HepG2 (cell line): ENCODE measurements around the gene TIMP3. TPM values are rescaled to one million over a fixed set of nuclear protein-coding genes. Genes with fewer than 3 reads are reported as not detected.
A peak's percentile ranks its signal among the peaks of the same experiment; 100 is the strongest.

ENCODE experiments used
- CEBPG ChIP-seq: IDR thresholded peaks from 2 replicates; pipeline ENCODE4 v1.6.1; 2016
- GATA4 ChIP-seq: sonication (generic); IDR thresholded peaks from 2 replicates; pipeline ENCODE4 v1.6.1; 2016; ENCODE audit warnings: antibody characterized with exemption, low read depth, borderline replicate concordance
- GTF2F1 ChIP-seq: fragments of 150-350 bp; IDR thresholded peaks from 2 replicates; pipeline ENCODE4 v1.6.1; 2014; ENCODE audit warnings: low read length
- HNRNPH1 ChIP-seq: fragments of 200-400 bp; formaldehyde crosslinking; optimal IDR thresholded peaks from 2 replicates; pipeline ENCODE3; 2017; ENCODE audit warnings: mild to moderate bottlenecking, low read depth, low read length
- KDM6A ChIP-seq: IDR thresholded peaks from 2 replicates; pipeline ENCODE4 v1.6.1; 2016; ENCODE audit warnings: low read depth
- NFYB ChIP-seq: sonication (generic); formaldehyde crosslinking; IDR thresholded peaks from 2 replicates; pipeline ENCODE4 v1.4.0; 2020; ENCODE audit warnings: missing genetic modification reagents
- SRF ChIP-seq: IDR thresholded peaks from 2 replicates; pipeline ENCODE4 v1.6.1; 2011; ENCODE audit warnings: mild to moderate bottlenecking, low read depth, low read length, moderate library complexity
- ZBTB21 ChIP-seq: sonication (generic); formaldehyde crosslinking; IDR thresholded peaks from 2 replicates; pipeline ENCODE4 v1.4.0; 2020; ENCODE audit warnings: missing genetic modification reagents
- ZNF20 ChIP-seq: sonication (generic); formaldehyde crosslinking; IDR thresholded peaks from 2 replicates; pipeline ENCODE4 v1.4.0; 2020; ENCODE audit warnings: mild to moderate bottlenecking, moderate library complexity, missing genetic modification reagents
- ZNF230 ChIP-seq: sonication (generic); formaldehyde crosslinking; IDR thresholded peaks from 2 replicates; pipeline ENCODE4 v1.4.0; 2020; ENCODE audit warnings: mild to moderate bottlenecking, missing genetic modification reagents
- ZNF773 ChIP-seq: sonication (generic); formaldehyde crosslinking; IDR thresholded peaks from 2 replicates; pipeline ENCODE4 v1.4.0; 2020; ENCODE audit warnings: missing genetic modification reagents, borderline replicate concordance
- polyA plus RNA-seq, 8 experiments: library from polyadenylated mRNA; depleted of rRNA in 3 of 8; stranded (reverse) in 7 of 8; unstranded in 1 of 8; fragments of >200 nt; fragmentation: Illumina TruSeq in 4 of 8; extraction: Trizol in 4 of 8; gene quantifications; 2 replicates each; pipeline versions ENCODE4 v1.2.1 to v1.2.3, GENCODE V29; 2011 to 2016; ENCODE audit warnings: low read depth in 4 of 8, missing spikeins in 1 of 8, mixed read lengths in 1 of 8; ENCODE audit not compliant: insufficient read depth in 1 of 8
- total RNA-seq, 5 experiments: library from RNA; depleted of rRNA; stranded (reverse); fragments of >200 nt; fragmentation: Illumina TruSeq; extraction: Trizol; gene quantifications; 2 replicates each; pipeline ENCODE4 v1.2.3, GENCODE V29; 2016; ENCODE audit warnings: low read depth in 1 of 5
- TF ChIP-seq, protein P1 (sequence below): IDR thresholded peaks from 2 replicates; pipeline ENCODE4 v1.6.1; 2016
- TF ChIP-seq, protein P2 (sequence below): sonication (generic); formaldehyde crosslinking; IDR thresholded peaks from 2 replicates; pipeline ENCODE4 v1.4.0; 2020; ENCODE audit warnings: missing genetic modification reagents, low read depth, mild to moderate bottlenecking, borderline replicate concordance
- TF ChIP-seq, protein P3 (sequence below), 2 experiments: IDR thresholded peaks; 2 replicates each; pipeline ENCODE4 v1.6.1; 2011 to 2012; ENCODE audit warnings: low read length in 2 of 2, borderline replicate concordance in 1 of 2, low read depth in 1 of 2, mild to moderate bottlenecking in 1 of 2, moderate library complexity in 1 of 2
- TF ChIP-seq, protein P4 (sequence below): fragments of 450-650 bp; IDR thresholded peaks from 2 replicates; pipeline ENCODE4 v1.6.1; 2017
- TF ChIP-seq, protein P5 (sequence below): sonication (generic); formaldehyde crosslinking; IDR thresholded peaks from 2 replicates; pipeline ENCODE4 v1.4.0; 2020; ENCODE audit warnings: mild to moderate bottlenecking, missing genetic modification reagents
- TF ChIP-seq, protein P6 (sequence below): sonication (generic); formaldehyde crosslinking; IDR thresholded peaks from 2 replicates; pipeline ENCODE4 v1.5.0; 2020; ENCODE audit warnings: missing genetic modification reagents, mild to moderate bottlenecking, borderline replicate concordance
- TF ChIP-seq, protein P7 (sequence below): sonication (generic); formaldehyde crosslinking; IDR thresholded peaks from 2 replicates; pipeline ENCODE4 v1.4.0; 2020; ENCODE audit warnings: mild to moderate bottlenecking, missing genetic modification reagents

The TIMP3 gene
- total and polyA plus RNA-seq, 2 of the 13 experiments (the other 11 are each of a cell fraction or from before 2014, with no cell fraction given): 57.3 to 86.6 TPM

DNA sequence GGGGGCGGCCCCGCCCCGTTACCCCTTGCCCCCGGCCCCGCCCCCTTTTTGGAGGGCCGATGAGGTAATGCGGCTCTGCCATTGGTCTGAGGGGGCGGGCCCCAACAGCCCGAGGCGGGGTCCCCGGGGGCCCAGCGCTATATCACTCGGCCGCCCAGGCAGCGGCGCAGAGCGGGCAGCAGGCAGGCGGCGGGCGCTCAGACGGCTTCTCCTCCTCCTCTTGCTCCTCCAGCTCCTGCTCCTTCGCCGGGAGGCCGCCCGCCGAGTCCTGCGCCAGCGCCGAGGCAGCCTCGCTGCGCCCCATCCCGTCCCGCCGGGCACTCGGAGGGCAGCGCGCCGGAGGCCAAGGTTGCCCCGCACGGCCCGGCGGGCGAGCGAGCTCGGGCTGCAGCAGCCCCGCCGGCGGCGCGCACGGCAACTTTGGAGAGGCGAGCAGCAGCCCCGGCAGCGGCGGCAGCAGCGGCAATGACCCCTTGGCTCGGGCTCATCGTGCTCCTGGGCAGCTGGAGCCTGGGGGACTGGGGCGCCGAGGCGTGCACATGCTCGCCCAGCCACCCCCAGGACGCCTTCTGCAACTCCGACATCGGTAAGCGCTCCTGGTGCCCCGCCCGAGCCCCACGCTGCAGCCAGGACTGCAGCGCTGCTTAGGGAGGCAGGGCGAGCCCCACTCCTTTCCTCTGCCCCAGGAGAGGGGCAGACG is at the start of gene TIMP3 (continued):
- TF ChIP-seq KDM6A (CRISPR knock-in tag) (no peak), NFYB (0 out of 2 replicates have a peak, but pooled peaks have one; percentile 20), ZNF230 (no peak), ZBTB21 (CRISPR knock-in tag) (no peak), GTF2F1 (no peak), HNRNPH1 (peak; percentile 58), SRF (no peak), GATA4 (0 out of 2 replicates have a peak, but pooled peaks have one; percentile 63), ZNF773 (no peak), ZNF20 (no peak), CEBPG (CRISPR knock-in tag) (no peak)
- TF ChIP-seq, protein P1, sequence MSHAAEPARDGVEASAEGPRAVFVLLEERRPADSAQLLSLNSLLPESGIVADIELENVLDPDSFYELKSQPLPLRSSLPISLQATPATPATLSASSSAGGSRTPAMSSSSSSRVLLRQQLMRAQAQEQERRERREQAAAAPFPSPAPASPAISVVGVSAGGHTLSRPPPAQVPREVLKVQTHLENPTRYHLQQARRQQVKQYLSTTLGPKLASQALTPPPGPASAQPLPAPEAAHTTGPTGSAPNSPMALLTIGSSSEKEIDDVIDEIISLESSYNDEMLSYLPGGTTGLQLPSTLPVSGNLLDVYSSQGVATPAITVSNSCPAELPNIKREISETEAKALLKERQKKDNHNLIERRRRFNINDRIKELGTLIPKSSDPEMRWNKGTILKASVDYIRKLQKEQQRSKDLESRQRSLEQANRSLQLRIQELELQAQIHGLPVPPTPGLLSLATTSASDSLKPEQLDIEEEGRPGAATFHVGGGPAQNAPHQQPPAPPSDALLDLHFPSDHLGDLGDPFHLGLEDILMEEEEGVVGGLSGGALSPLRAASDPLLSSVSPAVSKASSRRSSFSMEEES (CRISPR knock-in tag): no peak
- TF ChIP-seq, protein P2, sequence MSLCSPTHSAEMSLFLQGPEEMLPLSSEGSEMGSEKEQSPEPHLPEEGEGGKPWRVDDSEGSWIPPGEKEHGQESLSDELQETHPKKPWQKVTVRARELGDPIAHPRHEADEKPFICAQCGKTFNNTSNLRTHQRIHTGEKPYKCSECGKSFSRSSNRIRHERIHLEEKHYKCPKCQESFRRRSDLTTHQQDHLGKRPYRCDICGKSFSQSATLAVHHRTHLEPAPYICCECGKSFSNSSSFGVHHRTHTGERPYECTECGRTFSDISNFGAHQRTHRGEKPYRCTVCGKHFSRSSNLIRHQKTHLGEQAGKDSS (CRISPR knock-in tag): no peak
- TF ChIP-seq, protein P3, sequence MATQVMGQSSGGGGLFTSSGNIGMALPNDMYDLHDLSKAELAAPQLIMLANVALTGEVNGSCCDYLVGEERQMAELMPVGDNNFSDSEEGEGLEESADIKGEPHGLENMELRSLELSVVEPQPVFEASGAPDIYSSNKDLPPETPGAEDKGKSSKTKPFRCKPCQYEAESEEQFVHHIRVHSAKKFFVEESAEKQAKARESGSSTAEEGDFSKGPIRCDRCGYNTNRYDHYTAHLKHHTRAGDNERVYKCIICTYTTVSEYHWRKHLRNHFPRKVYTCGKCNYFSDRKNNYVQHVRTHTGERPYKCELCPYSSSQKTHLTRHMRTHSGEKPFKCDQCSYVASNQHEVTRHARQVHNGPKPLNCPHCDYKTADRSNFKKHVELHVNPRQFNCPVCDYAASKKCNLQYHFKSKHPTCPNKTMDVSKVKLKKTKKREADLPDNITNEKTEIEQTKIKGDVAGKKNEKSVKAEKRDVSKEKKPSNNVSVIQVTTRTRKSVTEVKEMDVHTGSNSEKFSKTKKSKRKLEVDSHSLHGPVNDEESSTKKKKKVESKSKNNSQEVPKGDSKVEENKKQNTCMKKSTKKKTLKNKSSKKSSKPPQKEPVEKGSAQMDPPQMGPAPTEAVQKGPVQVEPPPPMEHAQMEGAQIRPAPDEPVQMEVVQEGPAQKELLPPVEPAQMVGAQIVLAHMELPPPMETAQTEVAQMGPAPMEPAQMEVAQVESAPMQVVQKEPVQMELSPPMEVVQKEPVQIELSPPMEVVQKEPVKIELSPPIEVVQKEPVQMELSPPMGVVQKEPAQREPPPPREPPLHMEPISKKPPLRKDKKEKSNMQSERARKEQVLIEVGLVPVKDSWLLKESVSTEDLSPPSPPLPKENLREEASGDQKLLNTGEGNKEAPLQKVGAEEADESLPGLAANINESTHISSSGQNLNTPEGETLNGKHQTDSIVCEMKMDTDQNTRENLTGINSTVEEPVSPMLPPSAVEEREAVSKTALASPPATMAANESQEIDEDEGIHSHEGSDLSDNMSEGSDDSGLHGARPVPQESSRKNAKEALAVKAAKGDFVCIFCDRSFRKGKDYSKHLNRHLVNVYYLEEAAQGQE (IDR thresholded peaks at IDR 0.05; ENCODE audit: borderline replicate concordance in 1 of 2, low read depth in 1 of 2, low read length in 2 of 2): peak in 1 of 2 experiments; percentile 40; a peak in 1 of 4 replicates
- TF ChIP-seq, protein P4, sequence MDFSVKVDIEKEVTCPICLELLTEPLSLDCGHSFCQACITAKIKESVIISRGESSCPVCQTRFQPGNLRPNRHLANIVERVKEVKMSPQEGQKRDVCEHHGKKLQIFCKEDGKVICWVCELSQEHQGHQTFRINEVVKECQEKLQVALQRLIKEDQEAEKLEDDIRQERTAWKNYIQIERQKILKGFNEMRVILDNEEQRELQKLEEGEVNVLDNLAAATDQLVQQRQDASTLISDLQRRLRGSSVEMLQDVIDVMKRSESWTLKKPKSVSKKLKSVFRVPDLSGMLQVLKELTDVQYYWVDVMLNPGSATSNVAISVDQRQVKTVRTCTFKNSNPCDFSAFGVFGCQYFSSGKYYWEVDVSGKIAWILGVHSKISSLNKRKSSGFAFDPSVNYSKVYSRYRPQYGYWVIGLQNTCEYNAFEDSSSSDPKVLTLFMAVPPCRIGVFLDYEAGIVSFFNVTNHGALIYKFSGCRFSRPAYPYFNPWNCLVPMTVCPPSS: no peak
- TF ChIP-seq, protein P5, sequence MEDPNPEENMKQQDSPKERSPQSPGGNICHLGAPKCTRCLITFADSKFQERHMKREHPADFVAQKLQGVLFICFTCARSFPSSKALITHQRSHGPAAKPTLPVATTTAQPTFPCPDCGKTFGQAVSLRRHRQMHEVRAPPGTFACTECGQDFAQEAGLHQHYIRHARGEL: no peak
- TF ChIP-seq, protein P6, sequence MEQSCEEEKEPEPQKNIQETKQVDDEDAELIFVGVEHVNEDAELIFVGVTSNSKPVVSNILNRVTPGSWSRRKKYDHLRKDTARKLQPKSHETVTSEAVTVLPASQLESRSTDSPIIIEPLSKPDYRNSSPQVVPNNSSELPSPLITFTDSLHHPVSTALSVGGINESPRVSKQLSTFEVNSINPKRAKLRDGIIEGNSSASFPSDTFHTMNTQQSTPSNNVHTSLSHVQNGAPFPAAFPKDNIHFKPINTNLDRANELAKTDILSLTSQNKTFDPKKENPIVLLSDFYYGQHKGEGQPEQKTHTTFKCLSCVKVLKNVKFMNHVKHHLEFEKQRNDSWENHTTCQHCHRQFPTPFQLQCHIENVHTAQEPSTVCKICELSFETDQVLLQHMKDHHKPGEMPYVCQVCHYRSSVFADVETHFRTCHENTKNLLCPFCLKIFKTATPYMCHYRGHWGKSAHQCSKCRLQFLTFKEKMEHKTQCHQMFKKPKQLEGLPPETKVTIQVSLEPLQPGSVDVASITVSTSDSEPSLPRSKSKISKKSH (CRISPR knock-in tag): no peak
- TF ChIP-seq, protein P7, sequence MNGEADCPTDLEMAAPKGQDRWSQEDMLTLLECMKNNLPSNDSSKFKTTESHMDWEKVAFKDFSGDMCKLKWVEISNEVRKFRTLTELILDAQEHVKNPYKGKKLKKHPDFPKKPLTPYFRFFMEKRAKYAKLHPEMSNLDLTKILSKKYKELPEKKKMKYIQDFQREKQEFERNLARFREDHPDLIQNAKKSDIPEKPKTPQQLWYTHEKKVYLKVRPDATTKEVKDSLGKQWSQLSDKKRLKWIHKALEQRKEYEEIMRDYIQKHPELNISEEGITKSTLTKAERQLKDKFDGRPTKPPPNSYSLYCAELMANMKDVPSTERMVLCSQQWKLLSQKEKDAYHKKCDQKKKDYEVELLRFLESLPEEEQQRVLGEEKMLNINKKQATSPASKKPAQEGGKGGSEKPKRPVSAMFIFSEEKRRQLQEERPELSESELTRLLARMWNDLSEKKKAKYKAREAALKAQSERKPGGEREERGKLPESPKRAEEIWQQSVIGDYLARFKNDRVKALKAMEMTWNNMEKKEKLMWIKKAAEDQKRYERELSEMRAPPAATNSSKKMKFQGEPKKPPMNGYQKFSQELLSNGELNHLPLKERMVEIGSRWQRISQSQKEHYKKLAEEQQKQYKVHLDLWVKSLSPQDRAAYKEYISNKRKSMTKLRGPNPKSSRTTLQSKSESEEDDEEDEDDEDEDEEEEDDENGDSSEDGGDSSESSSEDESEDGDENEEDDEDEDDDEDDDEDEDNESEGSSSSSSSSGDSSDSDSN (CRISPR knock-in tag): peak; percentile 64; the same call in 1 of the 2 replicates
